HG03342 (cell line): ENCODE data around the gene FBXO4.
"Not testable (repeated sequence)": the region's sequence is repeated elsewhere in the genome, so short reads cannot be mapped to it uniquely, and the experiment has no call there.

Experiments used
- ATAC-seq: cut with Tn5 transposase; IDR thresholded peaks from one replicate; pipeline ENCODE4 v1.9.1; 2021; ENCODE audit warnings: mild to moderate bottlenecking, moderate library complexity; ENCODE audit not compliant: unreplicated experiment

The FBXO4 gene

GRCh38 chr5:41921874-41922273 lies 3.2 kb upstream of the FBXO4 start:
- no peak for ATAC-seq

- ATAC-seq, result no peak
Observed at GRCh38 chr5:41924526-41924871, 582 bp upstream of the FBXO4 start.

DNA sequence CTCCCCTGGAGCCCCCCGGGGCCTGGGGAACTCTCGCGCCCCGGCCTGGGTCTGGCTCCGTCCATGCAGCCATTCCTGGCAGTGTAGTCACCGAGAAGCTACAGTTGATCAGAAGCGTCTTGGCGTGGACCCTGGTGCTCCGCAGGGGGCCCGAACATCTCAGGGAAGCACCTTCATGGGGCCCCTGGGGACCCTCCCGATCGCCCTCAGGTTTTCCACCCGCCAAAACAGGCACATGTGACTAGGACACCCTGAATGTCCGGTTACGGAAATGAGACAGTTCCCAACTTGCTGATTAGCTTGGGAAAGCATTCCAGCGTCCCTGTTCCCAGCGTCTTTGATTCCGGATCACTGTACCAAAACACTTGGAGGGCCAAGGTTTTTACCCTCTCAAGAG lies 472 bp downstream of the FBXO4 start:
- ATAC-seq, result peak; percentile 15

- no peak for ATAC-seq
Observed at GRCh38 chr5:41927604-41928003, 2.5 kb downstream of the FBXO4 start.

- ATAC-seq, result no peak
Observed at GRCh38 chr5:41929035-41929434, 4.0 kb downstream of the FBXO4 start.

GRCh38 chr5:41932770-41933169 lies 7.7 kb downstream of the FBXO4 start:
- no peak for ATAC-seq

- ATAC-seq, result no peak
Observed at GRCh38 chr5:41935544-41935943, 10.5 kb downstream of the FBXO4 start.

DNA sequence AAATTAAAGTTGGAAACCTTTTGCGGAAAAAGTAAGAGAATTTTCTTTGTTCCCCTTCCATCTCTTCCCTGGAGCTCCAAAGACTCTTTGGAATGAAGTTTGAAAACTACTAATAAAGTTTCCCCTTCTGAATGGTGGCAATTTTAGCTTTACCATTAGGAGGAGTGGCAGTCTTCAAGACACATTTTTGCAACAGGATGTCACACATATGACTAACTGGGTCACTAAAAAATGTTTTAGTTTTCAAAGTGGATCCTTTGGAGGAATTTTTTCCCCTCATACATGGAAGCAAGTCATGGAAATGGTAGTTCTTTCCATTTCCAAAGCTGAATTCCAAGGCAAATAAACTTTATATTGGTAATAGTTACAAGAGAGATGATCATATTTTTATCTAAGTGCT lies 15.6 kb downstream of the FBXO4 start:
- ATAC-seq, result no peak

DNA sequence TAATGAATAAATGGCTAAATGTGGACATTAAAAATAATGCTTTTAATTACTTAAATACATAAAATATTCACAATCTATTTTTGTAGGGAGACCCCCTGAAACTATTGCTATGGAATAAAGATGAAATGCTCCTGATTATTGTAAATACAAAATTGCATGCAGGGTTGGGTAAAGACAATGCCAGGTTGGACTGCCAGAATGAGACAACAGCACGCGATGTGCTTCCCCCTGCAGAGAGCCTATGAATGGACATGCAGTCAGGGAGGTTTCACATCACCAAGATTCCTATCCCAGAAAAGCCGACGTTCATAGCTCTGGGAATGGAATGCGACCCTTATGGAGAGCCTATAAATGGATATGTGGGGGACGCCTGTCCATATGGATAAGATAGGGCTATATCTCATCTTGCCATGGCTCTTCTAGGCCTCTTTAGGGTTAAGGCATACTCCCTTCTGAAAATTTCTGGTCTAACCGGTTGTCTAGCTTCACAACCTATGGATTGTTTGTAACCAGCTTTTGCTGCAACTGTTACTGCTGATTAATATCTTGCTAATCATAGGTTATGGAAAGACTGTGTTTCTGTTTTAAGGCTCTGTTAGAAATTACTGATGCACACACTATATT lies 20.4 kb downstream of the FBXO4 start:
- not testable (repeated sequence) for ATAC-seq

DNA sequence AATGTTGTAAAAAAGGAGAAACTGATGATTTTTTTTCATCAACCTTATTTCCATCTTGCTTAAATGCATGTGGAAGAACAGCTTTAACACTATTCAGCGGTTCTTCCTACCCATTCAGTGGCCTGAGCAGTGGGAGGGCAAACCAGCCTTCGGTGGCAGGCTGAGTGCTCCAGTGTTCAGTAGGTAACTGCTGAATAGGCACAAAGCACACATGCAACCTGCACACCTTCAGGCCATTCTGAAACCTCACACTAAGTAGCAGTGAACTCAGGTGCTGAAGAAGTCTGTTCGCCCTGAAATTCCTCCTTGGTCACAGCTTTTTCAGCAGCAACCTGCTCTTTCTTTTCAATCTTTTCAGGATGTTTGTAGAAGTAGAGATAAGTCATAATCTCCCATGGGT lies 26.1 kb downstream of the FBXO4 start:
- ATAC-seq, result no peak

DNA sequence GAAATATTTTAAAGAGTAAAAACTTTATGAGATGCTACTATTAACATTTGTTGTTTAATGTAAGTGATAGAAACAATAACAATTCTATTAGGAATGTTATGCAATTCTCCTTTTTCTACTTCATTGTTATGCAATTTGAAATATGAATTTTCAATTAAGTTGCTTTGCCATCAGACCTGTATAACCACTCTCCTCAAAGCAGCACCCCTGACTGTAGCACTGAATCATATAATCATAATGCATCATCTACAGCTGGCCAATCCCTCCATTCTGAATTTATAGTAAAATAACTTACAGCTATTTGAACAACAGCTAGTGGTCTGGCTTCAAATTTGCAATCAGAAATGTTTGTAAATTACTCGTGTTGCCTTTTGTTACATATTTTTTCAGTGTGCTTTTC lies 29.2 kb downstream of the FBXO4 start:
- no peak for ATAC-seq

GRCh38 chr5:41955432-41956024 lies 30.4 kb downstream of the FBXO4 start:
- ATAC-seq, result no peak

DNA sequence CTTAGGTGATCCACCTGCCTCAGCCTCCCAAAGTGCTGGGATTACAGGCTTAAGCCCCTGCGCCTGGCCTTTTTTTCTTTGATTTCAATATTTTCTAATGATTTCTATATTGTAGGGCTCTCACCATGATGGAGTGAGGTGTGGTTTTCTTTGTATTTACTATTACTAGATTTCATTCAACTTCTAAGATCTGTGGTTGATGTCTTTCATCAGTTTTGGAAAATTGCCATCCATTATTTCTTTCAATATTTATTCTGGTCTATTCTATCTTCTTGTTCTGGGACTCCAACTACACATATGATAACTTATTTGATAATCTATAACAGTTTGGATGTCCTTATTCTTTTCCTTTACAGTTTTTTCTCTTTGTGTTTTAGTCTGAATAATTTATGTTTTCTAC lies 31.9 kb downstream of the FBXO4 start:
- no peak for ATAC-seq

GRCh38 chr5:41960481-41960880 lies 35.4 kb downstream of the FBXO4 start:
- no peak for ATAC-seq

- ATAC-seq, result no peak
Observed at GRCh38 chr5:41961736-41962135, 36.7 kb downstream of the FBXO4 start.

DNA sequence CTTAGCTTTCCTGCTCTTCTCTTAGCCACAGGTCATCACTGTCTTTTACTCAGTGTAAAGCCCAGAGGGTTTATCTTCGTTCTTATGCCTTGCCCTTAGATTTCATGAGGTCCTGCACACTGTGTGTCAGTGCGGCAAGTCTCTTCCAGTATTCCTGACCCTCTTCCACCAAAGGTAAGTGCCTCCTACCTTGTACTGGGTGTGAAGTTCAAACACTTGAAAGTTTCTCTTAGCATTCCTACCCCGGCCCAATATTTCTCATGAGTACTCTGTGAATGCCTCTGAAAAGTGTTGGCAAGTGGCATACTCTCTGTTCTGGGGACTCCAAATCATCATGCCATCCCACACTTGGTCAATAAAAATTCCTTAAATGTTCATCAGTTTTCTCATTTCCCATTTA lies 37.4 kb downstream of the FBXO4 start:
- no peak for ATAC-seq

DNA sequence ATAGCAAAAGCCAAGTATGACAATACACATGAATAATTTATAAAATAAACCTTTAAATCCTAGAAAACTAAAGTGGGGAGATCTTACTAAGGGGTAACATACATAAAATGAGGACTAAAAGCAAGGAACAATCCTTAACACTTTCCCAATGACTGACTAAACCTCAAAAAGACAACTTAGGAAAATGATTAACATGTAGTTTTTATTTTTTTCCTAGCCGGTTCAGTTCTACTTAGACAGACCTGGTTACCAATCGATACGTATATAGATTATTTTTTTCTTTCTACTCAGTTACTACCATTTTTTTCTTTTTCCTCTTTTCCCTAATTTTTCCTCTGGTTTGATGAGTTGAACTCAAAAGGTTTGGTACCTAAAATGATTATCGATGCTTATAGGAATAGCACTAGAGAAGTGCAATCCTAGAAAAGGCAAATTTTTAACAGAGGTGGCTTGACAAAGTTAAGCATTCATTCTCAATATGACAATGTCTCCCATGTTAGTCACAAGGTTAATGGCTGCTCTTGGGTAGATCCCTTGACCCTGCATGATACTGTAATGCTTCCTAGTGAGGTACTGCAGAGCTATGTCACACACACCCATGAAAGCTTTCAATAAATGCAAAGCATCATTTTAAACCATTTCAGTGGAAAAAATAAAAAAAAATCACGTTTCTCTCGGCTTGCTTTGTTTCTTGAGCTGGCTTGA lies 41.5 kb downstream of the FBXO4 start:
- ATAC-seq, result no peak

- no peak for ATAC-seq
Observed at GRCh38 chr5:41967401-41967800, 42.3 kb downstream of the FBXO4 start.

- no peak for ATAC-seq
Observed at GRCh38 chr5:41968153-41968723, 43.2 kb downstream of the FBXO4 start.

DNA sequence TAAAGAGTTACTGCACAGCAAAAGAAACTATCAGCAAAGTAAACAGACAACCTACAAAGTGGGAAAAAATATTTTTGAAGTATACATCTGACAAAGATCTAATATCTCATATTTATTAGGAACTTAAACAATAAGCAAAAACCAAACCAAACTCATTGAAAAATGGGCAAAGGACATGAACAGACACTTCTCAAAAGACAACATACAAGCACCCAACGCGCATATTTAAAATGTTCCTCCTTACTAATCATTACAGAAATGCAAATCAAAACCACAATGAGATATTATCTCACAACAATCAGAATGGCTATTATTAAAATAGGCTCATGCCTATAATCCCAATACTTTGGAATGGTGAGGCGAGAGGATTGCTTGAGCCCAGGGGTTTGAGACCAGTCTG lies 48.0 kb downstream of the FBXO4 start:
- ATAC-seq, result no peak

- ATAC-seq, result no peak
Observed at GRCh38 chr5:41973887-41974286, 48.8 kb downstream of the FBXO4 start.

- ATAC-seq, result no peak
Observed at GRCh38 chr5:41978676-41979075, 53.6 kb downstream of the FBXO4 start.
